ENCODE results near the gene DHRSX.

- TF ChIP-seq CTCF (IDR thresholded peaks at IDR 0.05): no peak
- no peak for TF ChIP-seq POLR2A (IDR thresholded peaks at IDR 0.05)
Measured at GRCh38 chrX:2487366-2487765, 13.4 kb downstream of the DHRSX start.

All from upper lobe of left lung (tissue), 4 donors.